ENCODE results near the gene ZFPM1.
"Not testable (repeated sequence)": the region's sequence is repeated elsewhere in the genome, so short reads cannot be mapped to it uniquely, and the experiment has no call there.

Gene ZFPM1

GRCh38 chr16:88503771-88504488 is 50.9 kb downstream of the ZFPM1 start:
- DNase-seq, result no peak

- DNase-seq, result no peak
Measured at GRCh38 chr16:88504489-88505404, 51.7 kb downstream of the ZFPM1 start.

- DNase-seq, result peak; percentile 1
Measured at GRCh38 chr16:88505405-88506082, 52.5 kb downstream of the ZFPM1 start.

GRCh38 chr16:88506723-88507122 is 53.6 kb downstream of the ZFPM1 start:
- DNase-seq, result no peak

- DNase-seq, result no peak
Measured at GRCh38 chr16:88507231-88507743, 54.2 kb downstream of the ZFPM1 start.

- DNase-seq, result no peak
Measured at GRCh38 chr16:88508376-88508867, 55.3 kb downstream of the ZFPM1 start.

- DNase-seq, result no peak
Measured at GRCh38 chr16:88508868-88509748, 56.0 kb downstream of the ZFPM1 start.

GRCh38 chr16:88509749-88510069 is 56.6 kb downstream of the ZFPM1 start:
- no peak for DNase-seq

GRCh38 chr16:88510091-88510994 is 57.3 kb downstream of the ZFPM1 start:
- no peak for DNase-seq

- no peak for DNase-seq
Measured at GRCh38 chr16:88511060-88511459, 58.0 kb downstream of the ZFPM1 start.

GRCh38 chr16:88511906-88512305 is 58.8 kb downstream of the ZFPM1 start:
- DNase-seq, result no peak

- DNase-seq, result no peak
Measured at GRCh38 chr16:88512728-88513696, 59.9 kb downstream of the ZFPM1 start.

- no peak for DNase-seq
Measured at GRCh38 chr16:88514070-88514469, 61.0 kb downstream of the ZFPM1 start.

GRCh38 chr16:88514526-88515232 is 61.6 kb downstream of the ZFPM1 start:
- no peak for DNase-seq

GRCh38 chr16:88515371-88515770 is 62.3 kb downstream of the ZFPM1 start:
- no peak for DNase-seq

- no peak for DNase-seq
Measured at GRCh38 chr16:88515925-88516594, 63.0 kb downstream of the ZFPM1 start.

GRCh38 chr16:88516601-88517061 is 63.6 kb downstream of the ZFPM1 start:
- DNase-seq, result no peak

GRCh38 chr16:88517208-88517774 is 64.2 kb downstream of the ZFPM1 start:
- not testable (repeated sequence) for DNase-seq

Data from kidney glomerular epithelial cell (primary cell).